Stimulated activated CD4-positive, alpha-beta T cell treated with anti-CD3 and anti-CD28 coated beads, Interleukin-15, amount 100 ng/mL, for 24 hours (primary cell): ENCODE measurements around the gene CDC25A.
"Not testable (repeated sequence)": the region's sequence is repeated elsewhere in the genome, so short reads cannot be mapped to it uniquely, and the experiment has no call there.

Experiments used
- DNase-seq: peaks from one replicate; pipeline ENCODE4 v3.0.0-alpha.2; 2020

The CDC25A gene

GRCh38 chr3:48188266-48189201 lies at the start of gene CDC25A:
TSS of gene CDC25A (minus strand) at chr3:48188417. CDS start at chr3:48187947, 470 bp downstream.
- DNase-seq: peak; percentile 97

- no peak for DNase-seq
Observed at GRCh38 chr3:48236531-48236930, 48.3 kb upstream of the CDC25A start.

DNA sequence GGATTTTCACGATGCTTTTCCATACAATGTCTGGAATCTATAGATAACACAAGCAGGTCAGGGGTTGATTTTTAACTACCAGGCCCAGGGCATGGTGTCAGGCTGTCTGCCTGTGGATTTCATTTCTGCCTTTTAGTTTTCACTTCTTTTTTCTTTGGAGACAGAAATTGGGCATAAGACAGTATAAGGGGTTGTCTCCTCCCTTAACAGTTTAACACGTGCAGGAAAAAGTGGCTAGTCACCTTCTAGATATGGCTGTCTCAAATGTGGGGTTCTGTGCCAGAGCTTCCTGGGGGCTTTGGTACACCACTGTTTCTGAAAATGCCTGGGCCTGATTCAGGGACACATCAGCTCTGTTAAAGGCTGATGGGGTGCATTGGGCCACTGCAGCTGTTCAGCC lies 45.3 kb upstream of the CDC25A start:
- DNase-seq: no peak

- DNase-seq: peak; percentile 72
Observed at GRCh38 chr3:48232734-48233133, 44.5 kb upstream of the CDC25A start.

DNA sequence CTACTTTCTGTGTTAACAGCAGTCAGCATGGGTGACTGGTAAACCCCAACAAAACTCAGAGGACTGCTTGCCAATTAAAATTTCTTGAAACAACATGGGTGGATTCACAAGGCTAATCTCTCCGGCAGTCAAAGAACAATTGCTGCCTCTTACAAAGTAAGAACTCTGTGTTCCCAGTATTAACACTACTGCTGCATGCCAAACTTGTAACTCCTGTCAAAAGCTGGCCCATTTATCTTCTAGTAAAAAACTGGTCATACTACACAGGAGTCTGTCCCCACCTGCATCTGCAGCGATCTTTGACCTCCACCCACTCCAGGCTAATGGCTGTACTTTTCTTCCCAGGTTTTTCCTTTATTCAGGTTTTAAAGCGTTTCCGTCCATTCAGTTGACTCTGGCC lies 44.0 kb upstream of the CDC25A start:
- no peak for DNase-seq

DNA sequence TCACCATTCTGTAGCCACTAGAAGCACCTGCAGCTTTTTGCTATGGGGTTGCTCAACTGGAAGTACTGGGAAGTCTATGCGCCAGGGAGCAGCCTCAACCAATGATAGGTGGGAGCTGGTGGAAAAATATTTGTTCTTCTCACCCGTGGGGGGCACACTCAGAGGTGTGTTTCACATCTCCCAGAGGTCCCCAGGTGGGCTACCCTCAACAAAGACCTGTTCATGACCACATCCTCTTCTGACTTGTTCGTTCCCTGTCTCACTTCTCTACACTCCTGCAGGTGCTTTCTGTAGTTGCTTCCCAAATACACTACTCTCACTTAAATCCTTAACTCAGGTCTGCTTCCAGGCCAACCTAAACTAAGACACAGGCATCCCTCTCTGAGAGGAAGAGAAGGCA lies 38.7 kb upstream of the CDC25A start:
- no peak for DNase-seq

DNA sequence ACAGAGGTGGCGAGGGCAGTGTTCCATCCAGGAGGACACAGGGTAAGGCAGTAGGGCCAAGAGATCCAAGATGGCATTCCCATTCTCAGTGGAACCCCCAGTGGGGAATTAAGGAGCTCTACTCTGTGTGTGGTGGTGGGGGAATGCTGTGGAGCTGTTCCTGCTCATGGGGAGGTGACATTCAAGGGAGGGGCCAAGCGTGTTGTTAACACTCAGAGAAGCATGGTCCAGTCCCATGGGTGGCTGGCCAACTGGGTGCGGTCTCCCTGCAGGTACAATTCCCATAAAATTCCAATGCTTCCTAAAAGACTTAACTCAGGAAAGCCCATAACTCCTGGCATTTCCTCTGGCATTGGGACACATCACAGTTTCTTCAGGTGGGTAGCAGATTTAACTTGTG lies 37.4 kb upstream of the CDC25A start:
- DNase-seq: no peak

DNA sequence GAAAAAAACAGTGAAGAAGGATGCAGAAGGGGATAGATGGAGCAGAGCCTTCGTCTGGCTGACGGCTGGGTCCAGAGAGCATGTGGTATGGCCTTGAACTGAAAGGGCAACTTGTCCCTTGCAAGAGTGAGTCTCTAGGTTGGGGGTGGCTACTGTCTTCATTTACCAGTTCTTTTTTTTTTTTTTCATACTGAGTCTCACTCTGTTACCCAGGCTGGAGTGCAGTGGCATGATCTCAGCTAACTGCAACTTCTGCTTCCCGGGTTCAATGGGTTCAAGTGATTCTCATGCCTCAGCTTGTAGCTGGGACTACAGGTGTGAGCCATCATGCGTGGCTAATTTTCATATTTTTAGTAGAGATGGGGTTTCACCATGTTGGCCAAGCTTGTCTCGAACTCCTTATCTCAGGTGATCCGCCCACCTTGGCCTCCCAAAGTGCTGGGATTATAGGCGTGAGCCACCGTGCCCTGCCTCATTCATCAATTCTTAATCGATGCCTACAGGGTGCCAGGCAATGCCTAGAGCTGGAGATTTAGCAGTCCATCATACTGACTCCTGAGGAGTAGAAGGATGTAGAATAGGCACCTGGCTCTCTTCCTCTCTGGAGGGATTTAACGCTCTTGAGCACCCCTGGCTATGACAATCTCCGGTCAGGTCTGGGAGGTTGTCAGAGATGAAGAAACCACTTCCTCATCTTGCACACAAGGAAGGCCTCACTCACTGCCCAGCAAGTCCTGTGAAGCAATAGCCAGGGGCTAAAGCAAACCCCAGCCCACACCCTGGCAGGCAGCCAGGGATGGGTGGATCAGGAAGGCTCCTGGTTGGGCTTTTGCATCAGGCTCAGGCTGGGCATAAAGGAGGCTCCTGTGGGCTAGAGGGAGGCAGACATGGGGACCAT lies 34.6 kb upstream of the CDC25A start, which contains the start of gene CAMP:
CAMP (plus strand) TSS at position 880 of the 898 bp plus-strand sequence; CDS start at position 897, 17 bp downstream.
- DNase-seq: no peak

DNA sequence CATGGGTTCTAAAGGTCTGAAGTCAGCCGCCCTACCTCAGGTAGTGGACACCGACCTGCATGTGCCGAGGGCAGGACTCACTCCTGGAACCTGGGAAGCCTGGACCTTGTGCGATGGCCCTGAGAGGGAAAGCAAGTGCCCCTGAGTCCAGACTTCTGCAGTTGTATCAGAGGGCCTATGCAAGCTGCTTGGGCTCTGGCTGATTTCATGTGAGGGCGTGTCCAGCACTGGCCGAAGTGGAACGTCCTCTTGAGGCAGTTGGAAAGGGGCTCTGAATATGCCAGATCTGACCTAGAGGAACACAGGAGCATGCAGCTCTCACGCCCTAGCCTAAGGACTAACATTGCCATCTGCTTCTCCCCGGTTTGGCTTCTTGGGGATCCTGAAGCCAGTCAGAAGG lies 32.5 kb upstream of the CDC25A start:
- DNase-seq: no peak

GRCh38 chr3:48219543-48219942 lies 31.3 kb upstream of the CDC25A start:
- DNase-seq: no peak

DNA sequence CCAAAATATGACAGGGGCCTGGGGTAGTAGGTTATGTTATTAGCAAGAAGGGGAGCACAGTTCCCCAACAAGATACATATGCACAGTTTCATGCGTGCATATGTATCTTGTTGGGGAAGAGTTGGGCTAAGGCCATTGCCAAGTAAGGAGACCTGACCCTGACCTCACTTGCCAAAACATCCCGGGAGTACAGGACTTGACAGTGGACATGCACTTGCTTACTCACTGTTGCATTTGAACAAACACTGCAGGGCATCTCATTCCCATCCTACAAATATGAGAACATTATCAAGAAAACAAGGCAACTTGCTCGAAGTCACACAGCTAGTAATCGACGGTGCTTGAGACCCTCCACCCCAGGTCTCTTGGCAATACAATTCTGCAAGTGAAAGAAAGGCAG lies 30.3 kb upstream of the CDC25A start:
- DNase-seq: no peak

- DNase-seq: no peak
Observed at GRCh38 chr3:48217449-48217848, 29.2 kb upstream of the CDC25A start.

- DNase-seq: no peak
Observed at GRCh38 chr3:48215876-48216275, 27.7 kb upstream of the CDC25A start.

- no peak for DNase-seq
Observed at GRCh38 chr3:48215466-48215865, 27.2 kb upstream of the CDC25A start.

DNA sequence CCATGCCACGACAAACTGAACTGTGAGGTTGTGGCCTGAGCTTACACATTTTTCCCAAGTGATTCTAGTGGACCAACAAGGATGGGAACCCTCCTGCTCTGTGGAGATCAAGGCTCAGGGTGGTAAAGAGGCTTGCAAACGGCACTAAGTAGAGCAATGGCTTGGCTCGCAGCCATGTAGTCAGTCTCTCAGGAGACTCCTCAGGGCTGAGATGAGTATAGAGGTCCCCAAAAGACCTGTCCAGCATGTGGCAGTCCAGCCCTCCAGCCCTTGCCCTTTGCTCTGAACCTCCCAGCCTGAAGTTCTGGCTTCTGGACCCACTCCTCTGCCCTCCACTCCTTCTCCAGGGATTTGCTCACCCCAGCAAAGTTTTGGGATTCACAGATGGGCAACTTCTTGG lies 26.8 kb upstream of the CDC25A start:
- DNase-seq: no peak

DNA sequence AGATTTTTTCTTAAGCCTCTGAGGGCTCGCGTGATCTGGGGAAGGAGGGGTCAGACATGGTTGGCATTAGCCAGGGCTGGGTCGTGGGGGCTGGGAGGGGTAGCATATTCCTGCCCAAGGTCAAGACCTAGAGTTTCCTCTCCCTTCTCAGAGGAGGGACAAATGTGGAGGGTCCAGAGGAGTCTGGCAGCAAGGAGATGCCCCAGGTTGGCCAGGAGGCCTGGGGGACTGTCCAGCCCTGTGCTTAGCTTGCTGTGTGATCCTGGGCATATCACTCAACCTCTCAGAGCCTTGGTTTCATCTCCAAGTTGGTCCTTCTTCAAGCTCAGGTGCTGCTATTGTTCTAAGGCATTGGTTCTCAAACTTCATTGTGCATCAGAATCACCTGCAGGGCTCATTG lies 26.0 kb upstream of the CDC25A start:
- DNase-seq: no peak

DNA sequence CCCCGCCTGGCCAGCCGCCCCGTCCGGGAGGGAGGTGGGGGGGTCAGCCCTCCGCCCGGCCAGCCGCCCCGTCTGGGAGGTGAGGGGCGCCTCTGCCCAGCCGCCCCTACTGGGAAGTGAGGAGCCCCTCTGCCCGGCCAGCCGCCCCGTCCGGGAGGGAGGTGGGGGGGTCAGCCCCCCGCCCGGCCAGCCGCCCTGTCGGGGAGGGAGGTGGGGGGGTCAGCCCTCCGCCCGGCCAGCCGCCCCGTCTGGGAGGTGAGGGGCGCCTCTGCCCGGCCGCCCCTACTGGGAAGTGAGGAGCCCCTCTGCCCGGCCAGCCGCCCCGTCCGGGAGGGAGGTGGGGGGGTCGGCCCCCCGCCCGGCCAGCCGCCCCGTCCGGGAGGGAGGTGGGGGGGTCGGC lies 23.6 kb upstream of the CDC25A start:
- DNase-seq: not testable (repeated sequence)

DNA sequence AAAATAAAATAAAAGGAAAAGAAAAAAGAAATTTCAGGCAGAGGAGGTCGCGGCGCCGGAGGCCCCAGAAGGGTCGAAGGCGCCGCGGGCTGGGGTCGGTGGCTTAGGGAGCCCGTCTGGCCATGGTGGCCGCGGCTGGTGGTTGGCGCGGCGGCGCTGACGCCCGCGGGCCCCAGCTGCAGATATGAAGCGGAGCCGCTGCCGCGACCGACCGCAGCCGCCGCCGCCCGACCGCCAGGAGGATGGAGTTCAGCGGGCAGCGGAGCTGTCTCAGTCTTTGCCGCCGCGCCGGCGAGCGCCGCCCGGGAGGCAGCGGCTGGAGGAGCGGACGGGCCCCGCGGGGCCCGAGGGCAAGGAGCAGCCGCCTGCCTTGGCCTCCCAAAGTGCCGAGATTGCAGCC lies 22.3 kb upstream of the CDC25A start:
- not testable (repeated sequence) for DNase-seq

DNA sequence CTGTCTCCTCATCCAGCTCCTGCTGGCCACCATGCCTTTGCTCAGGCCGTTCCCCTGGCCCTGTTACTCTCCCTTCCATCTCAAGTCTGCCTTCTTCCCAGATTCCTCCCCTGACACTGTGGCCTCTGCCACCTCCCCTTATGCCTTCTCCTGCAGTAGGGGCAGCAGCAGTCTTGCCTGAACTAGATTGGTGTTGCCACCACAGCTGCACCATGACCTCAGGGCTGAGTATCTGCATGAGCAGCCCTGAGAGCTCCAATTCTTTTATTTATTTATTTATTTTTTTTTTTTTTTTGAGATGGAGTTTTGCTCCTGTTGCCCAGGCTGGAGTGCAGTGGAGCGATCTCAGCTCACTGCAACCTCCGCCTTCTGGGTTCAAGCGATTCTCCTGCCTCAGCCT lies 21.2 kb upstream of the CDC25A start:
- no peak for DNase-seq

DNA sequence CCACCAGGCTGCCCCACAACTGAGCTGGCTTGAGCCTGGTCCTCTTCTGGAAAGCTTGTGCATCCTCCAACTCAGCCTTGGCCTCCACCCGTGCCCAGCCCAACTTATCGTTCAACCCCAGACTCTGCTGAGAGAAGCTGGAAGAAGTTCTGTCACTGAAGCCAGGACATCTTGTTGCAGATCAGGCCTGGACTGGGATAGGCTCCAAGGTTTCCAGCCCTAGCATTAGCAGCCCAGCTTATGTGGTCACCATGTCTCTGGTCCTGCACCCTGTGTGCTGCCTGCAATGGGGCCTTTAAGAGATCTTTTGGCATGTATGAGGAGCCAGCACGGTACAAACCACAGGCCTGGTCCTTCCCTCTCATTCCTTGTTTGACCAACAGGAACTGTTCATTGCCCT lies 19.9 kb upstream of the CDC25A start:
- no peak for DNase-seq

DNA sequence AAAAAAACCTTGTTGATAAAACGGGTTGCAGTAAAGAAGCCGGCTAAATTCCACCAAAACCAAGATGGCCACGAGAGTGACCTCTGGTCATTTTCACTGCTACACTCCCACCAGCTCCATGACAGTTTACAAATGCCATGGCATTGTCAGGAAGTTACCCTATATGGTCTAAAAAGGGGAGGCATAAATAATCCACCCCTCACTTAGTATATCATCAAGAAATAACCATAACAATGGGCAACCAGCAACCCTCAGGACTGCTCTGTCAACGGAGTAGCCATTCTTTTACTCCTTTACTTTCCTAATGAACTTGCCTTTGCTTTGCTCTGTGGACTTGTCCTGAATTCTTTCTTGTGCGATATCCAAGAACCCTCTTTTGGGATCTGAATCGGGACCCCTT lies 14.4 kb upstream of the CDC25A start:
- DNase-seq: no peak

DNA sequence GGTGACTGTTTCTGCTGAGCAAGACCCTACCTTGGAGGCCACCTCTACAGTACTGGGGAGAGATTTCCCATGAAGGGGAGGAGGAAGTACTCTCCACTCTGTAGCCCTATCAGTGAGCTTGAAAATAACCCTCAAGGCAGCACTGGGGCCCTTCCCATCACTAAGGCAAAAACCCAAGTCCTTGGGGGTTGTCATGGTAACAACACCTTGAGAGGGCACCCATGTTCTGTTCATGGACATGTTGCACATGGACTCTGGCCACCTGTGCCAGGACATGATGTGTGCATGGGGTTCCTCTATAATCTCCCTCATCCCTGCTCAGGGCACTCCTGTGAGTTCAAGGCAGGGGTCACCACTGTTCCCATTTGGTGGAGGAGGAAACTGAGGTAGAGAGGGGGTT lies 10.9 kb upstream of the CDC25A start:
- no peak for DNase-seq

DNA sequence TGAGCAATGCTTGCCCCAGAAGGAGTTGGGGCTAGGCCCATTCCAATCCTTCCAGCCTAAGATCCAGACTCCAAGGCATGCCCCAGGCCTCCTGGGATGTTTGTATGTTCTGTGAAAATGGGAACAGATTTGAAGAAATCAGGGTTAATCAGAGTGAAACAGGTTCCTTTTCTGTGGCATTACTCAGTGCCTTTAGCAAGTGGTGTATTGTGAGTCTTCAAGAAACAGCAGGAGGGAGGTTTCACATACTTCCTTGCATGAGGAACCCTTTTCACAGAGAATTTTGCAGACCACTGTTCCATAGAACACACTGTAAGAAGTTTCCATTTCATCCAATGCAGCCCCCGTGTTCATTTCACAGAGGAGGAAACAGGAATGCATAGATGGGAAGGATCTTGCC lies 8.4 kb upstream of the CDC25A start:
- DNase-seq: no peak
